Stimulated activated CD4-positive, alpha-beta T cell treated with anti-CD3 and anti-CD28 coated beads, TNF-alpha, amount 100 ng/mL, for 4 hours (primary cell): ENCODE data around the gene CLCNKA.
A peak's percentile ranks its signal among the peaks of the same experiment; 100 is the strongest.
"Not testable (repeated sequence)": the region's sequence is repeated elsewhere in the genome, so short reads cannot be mapped to it uniquely, and the experiment has no call there.

ENCODE experiments used
- DNase-seq, 3 experiments: peaks; one replicate each; pipeline ENCODE4 v3.0.0-alpha.2; 2020; ENCODE audit warnings: low read depth in 3 of 3

CLCNKA gene

DNA sequence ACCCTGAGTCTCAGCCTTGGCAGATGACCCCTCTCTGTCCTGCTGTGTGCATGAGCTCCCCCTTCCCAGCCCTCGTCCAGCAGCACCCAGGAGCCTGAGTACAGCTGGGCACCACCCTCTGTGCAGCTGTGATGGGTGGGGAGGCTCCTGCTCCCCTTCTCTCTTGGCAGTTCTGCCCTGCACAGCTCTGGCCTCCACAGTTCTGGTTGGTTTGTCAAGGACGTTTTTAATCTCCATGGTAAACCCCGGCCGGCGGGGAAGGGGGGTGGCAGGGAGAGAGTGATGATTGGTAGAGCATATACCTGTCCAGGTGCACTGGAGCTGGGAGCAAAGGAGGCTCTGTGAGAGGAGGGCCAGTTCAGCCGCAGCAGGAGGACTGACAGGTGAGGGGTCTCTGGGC is at the start of gene CLCNKA:
Gene CLCNKA, plus strand, starts transcription at position 356 of the 400 bp plus-strand sequence. CDS start 584 bp downstream, outside the sequence.
- DNase-seq: no peak

DNA sequence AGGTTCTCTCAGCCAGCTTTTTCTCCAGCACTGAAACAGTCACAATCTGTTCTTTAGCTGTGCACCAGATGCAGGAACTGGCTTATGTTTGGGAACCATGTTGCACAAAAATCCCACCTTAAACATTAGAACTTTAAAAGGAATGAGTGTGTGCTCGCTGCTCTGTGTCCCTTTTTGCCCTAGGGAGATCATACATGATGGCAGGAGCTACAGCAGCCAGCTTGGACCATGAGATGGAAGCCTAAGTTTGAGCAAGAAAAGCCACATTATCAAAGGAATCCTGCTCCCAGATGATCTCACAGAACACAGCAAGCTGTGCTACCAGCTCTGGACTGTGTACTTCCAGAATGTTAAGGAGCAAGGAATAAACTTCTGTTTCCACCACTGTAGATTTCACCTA is 49.4 kb upstream of the CLCNKA start:
- DNase-seq: no peak

DNA sequence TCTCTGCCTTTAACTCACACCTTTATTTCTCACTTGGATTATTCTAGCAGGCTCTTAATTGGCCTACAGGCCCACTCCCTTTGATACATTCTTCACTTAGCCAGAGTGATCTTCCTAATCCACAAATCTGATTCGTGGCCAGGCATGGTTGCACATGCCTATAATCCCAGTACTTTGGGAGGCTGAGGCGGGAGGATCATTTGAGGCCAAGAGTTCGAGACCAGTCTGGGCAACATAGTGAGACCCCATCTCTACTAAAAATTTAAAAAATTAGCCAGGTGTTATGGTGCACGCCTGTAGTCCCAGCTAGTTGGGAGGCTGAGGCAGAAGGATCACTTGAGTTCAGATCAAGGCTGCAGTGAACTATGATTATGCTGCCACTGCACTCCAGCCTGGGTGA is 48.1 kb upstream of the CLCNKA start:
- DNase-seq: no peak

DNA sequence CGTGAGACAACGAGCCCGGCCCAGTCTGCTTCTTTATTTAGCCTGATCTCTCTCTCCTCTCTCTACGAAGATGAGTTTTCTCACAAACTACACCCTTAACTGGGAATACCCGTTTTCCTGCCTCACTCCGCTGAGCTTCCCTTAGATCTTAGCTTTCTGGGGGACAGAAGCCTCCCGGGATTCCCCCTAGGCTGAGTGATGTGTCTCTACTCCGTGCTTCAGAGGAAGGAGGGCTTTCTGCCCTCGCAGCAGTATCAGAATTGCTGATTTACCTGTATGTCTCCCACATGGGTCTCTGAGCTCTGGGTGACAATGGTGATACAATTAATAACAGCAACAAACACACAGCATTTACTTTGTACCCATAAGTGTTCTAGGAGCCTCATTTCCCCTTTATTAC is 47.0 kb upstream of the CLCNKA start:
- no peak for DNase-seq

DNA sequence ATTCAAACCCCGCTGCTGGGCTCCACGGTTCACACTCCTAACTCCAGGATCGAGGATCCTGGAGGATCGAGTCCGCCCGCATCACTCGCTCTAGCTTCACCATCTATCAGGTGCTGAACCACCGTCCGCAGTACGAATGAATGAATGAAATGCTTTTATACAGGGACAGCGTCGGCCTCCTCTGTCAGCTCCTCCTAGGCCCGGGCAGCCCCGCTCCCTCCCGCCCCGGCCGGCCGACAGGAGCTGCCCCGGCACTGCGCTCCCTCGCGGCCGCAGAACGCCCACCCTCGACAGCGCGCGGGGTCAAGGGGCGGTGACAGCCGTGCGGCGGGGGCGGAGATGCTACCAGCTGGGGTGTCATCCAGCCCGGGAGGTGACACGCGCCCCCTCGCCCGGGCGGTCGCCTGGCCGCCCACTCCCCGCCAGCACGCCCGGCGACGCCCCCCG is 46.5 kb upstream of the CLCNKA start:
- peak in 2 of 3 experiments; percentile 61 to 75 for DNase-seq

DNA sequence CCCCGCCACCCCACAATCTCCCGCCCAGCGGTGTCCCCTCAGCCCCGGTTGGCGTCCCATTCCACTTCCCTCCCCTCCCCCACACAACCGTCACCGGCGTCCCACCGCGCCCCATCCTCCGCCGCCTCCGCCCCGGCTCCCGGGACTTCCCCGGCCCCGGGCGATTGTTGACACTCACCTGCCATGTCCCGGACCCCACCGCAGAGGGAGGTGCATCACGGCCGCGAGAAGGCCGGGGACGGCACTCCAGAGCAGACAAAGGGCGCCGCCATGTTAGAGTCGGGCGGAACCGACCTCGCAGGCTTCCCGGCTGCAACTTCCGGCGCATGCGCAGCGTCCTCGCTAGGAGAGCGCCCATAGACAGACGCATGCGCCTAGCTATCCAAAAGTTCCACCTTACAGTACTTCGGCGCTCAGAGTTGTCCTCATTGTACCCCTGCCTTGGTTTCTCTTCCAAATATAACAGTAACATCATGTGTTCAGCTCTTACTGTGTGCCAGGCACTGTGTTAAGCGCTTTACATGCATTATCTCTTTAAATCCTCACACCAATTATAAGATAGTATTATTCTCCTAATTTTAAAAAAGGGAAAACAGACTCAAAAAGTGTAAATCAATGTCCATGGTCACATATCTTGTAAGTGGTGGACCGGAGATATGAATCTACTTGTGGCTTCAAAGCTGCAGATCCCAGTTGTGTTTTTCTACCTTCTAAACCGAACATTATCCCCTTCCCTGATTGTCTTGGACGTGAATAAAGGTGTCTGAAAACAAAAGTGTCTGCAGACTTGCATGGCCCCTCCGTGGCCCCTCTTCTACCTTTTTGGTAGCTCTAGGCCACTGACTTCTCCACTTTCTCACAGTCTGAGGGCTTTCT is 45.8 kb upstream of the CLCNKA start, which contains the start of gene ZBTB17:
Gene ZBTB17, minus strand, starts transcription at position 297 of the 876 bp plus-strand sequence. CDS start 27,606 bp downstream, outside the sequence.
- DNase-seq: peak; percentile 92 to 94 (median 94)

DNA sequence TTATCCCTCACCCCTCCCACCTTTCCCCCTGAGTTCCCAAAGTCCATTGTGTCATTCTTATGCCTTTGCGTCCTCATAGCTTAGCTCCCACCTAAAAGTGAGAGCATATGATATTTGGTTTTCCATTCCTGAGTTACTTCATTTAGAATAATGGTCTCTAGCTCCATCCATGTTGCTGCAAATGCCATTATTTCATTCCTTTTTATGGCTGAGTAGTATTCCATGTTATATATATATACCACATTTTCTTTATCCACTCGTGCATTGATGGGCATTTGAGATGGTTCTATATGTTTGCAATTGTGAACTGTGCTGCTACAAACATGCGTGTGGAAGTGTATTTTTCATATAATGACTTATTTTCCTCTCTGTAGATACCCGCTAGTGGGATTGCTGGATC is 43.9 kb upstream of the CLCNKA start:
- not testable (repeated sequence) for DNase-seq

DNA sequence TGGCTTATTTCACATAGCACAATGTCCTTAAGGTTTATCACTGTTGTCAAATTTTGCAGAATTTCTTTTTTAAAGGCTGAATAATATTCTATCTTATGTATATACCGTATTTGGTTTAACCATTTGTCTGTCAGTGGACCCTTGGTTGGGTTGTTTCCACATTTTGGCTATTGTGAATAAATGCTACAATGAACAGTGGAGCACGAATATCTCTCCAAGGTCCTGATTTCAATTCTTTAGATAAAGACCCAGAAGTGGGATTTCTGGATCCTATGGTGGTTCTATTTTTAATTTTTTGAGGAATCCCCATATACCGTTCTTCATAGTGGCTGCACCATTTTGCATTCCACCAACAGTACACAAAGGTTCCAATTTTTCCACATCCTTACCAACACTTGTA is 40.2 kb upstream of the CLCNKA start:
- no peak for DNase-seq

DNA sequence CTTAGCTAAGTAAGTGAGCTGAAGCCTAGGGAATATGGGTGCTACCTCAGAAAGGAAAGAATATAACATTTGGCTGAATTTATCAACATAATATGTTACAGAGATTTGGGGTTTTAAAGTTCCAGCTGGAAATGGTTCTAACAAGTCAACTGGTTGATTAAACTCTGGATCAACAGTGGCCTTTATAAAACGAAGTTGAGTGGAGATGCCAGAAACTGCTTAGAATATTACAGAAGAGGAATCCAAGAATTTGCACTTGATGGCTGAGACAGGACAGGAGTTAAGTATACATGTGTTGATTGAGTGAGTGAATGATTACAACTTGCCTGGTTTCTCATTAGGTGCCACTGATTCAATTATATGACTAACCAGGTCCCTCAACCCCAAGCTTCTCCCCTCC is 38.6 kb upstream of the CLCNKA start:
- no peak for DNase-seq

DNA sequence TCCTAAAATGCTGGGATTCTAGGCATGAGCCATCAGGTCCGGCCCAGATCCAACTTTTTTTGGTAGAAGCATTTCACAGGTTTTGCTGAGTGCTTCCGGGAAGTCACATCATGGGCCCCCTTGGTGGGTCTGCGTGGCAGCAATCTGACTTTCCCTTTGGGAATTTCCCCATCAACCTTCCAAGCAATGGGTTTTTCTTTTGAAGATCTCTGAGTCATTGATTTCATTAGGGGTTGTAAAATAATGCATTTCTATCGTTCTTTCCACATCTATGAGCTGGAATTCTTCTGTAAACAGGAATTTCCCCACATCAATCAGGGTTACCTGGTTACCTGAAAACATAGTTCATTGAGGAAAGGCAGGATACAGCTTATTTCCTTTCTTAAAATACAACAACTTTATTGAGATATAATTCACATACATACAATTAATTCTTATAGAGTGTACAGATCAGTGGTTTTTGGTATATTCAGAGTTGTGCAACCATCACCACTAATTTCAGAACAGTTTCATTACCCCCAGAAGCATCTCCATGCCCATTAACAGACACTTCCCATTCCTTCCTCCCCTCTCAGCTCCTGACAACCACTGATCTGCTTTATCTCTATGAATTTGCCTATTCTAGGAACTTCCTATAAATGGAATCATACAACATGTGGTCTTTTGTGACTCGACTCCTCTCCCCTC is 36.1 kb upstream of the CLCNKA start:
- DNase-seq: no peak

DNA sequence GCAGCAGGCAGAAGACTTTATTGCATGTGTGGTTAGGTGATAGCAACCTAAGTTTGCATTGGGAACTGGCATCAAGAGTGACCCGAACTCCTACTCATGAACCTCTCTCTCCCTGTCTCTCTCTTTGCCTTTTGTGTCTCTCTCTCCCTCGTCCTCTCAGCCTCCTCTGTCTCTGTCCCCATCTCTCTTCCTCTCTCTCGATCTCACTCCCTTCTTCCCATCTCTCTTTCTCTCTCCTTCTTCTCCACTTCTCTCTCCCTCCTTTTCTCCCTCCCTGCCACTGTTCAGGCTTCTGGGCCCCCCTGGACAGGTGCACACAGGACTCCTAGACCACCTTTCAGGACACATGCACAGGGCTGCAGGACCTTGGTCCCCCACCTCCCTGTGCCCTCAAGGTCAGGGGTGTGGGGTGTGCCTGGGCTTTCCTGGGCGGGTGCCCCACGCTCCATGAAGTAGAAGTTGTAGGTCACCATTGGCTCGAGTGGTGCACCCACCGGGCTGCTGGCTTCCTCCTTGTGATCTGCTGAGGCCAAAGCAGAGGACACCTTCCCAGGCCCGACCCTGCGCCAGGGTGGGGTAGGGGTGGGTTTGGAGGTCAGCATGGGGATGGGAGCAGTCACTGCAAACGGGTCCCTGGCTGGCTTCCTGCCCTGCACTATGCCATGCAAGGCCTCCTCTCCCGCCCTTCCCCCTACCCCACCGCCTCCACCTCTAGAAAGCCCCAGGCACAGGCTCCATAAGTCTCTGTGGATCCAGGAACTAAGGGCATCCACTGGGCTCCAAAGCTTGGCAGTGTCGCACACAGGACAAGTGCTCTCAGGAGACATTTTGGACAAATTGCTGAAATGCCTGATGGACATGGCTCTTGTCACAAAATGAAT is 32.7 kb upstream of the CLCNKA start:
- no peak for DNase-seq

DNA sequence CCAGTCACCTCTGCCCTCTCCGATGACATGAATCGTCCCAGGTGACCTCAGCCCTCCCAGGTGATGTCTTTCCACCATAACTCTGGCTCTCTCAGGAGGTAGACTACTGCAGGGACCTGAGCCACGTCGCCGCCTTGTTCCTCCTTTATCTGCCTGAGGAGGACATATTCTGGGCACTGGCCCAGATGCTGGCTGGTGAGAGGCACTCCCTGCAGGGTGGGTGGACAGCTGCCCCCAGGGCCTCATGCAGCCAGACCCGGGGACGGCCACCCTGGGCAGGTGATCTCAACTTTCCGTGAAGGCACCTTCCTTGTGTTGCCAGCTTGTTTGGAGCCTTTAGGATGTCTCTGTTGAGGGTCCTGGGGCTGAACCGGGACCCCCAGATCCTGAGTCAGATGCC is 32.1 kb upstream of the CLCNKA start:
- no peak for DNase-seq

DNA sequence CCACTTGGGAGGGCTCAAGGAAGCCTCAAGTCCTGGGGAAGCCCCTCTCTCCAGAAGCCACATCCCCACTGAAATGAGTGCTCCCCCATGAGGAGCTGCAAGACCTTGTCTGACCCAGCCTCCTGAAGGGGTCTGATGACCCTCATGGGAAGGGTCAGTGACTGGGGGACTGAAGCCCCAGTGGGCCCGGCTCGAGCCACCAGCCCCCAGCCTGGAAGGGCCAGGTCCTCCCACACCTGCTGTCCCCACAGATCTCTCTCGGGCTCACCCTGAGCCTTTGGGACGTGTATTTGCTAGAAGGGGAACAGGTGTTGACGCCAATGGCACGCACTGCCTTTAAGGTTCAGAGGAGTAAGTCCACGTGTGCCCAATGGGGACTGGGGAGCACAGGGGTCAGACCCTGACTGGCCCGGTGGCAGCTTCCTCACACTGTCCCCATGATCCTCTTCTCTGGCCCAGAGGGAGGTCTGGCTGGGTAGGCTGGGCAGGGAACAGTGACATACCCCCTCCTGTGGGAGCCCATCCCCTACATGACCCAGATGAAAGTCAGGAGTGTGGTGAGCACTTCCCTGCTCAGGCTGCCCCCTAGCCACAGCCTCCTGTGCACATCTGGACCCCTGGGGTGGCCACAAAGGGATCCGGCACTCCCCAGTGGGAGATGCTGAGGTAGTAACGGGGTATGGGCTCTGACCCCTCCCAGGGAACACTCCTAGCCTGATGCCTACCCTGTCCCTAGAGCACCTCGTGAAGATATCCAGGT is 30.2 kb upstream of the CLCNKA start:
- no peak for DNase-seq

DNA sequence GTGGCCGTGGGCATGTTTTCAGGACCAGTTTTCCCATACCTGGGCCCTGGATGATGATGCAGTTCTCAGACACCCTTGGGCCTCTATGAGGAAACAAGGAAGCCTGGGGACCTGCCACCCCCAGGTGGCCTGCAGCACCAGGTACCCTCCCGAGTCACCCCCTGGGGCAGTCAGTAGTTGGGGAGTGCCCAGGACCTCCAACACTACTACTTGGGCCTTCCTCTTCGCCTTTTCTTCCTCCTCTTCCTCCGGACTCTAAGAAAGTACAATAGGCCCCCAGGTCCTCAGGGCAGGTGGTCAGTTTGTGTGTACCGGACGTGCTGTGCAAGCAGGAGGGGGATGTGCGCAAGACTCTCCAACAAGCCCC is 29.7 kb upstream of the CLCNKA start:
- no peak for DNase-seq

DNA sequence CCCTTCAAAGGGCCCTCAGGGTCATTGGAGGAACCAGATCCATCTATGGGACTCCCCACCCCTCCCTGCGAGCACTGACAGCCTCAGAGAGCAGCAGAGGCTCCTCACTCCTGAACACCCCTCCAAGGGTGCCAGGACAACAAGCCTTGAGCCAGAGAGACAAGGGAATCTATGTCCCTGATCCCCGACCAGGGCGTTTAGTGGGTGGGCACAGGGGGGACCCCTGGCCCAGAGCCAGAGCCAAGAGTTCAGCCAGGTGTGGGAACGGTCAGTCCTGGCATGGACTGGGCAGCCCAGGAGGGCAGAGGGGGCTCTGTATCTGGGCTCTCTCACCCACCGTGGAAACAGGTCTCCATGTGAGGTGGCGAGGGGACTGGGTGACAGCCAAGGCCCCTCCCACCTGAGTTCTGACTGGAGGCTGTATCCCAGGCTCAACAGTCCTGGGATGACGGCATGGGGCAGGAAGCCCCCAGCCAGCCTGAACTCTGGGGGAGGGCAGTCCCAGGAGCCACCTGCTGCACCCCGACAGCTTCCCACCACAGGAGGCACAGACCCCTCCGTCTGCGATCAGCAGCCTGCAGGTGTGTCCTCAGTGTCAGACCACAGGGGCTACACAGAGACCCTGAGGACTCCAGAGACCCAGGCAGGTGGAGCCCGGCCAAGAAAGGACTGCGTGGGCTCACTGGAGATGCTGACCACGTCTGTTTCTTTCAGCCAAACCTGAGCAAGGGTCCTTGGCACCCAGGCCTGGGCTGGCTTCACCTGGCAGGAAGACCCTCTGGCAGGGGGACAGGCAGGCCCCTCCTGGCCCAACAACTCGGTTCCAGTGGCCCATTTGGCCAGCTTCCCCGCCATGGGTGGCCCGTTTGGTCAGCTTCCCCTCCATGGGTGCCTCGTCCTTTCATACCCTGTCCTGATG is 29.0 kb upstream of the CLCNKA start:
- DNase-seq: no peak

DNA sequence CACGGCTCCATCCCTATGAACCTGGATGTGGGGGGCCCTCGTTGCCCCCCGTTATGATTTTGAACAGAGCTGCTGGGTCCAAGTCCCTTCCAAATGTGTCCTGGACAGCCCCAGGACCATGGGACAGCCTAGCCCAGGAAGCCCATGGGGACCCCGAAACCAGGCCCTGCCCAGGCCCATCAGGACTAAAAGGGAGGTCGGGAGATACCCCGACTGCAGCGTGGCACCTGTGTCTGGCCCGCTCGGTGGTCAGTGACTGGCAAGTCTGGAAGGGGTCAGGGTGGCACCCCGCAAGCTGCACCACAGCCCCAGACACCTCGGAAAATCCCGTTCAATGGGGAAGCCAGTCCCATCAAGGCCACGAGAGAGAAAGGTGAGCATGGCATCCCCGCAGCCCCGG is 28.2 kb upstream of the CLCNKA start:
- no peak for DNase-seq

DNA sequence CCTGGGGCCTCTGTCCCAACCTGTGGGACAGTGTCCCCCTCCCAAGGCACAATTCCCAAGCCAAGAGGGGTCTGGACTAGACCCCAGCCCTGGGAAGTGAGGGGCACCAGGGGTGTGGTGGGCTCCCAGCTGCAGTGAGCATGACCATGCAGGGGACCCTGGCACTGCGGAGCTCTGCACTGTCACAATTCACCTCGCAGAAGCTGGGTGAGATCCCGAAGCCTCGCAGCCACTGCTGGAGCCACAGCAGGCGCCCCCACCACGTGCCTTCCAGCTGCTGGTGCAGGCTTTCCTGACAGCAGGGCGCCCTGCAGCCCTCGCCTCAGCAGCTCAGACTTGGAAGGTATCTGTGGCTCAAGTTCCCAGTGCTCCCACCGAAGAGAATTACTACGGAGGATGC is 27.8 kb upstream of the CLCNKA start:
- no peak for DNase-seq

DNA sequence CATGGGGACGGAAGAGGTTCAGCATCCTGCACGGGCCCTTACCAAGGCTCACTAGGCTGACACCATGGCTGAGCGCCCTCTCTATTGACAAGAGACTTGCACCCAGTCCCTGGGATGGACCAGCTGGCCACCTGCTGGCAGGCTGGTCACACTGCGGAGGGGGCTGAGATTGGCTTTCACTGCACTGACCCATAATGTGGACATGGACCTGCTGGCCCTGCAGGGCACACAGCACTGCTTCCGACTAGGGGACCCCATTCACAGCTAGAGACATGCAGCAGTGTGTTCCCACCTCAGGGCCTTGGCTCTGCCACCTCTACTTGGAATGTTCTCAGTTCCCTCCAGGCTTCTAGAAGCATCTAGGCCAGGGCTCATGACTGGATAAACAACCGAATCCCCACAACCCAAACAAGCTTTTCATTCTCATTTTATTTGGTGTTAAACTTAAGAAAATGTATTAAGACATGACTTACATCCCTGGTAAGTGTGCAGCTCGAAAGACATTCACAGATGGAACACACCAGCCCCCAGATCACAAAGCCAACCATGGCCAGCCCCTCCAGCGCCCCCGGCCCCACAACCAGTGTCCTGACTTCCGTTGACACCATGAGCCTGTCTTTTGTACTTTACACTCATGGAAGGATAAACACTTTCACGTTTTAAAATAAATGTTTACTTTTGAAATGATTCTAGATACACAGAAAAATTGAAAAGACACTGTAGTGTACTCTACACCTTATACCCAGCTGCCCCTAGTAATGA is 27.1 kb upstream of the CLCNKA start:
- peak; percentile 11 to 19 (median 16) for DNase-seq

DNA sequence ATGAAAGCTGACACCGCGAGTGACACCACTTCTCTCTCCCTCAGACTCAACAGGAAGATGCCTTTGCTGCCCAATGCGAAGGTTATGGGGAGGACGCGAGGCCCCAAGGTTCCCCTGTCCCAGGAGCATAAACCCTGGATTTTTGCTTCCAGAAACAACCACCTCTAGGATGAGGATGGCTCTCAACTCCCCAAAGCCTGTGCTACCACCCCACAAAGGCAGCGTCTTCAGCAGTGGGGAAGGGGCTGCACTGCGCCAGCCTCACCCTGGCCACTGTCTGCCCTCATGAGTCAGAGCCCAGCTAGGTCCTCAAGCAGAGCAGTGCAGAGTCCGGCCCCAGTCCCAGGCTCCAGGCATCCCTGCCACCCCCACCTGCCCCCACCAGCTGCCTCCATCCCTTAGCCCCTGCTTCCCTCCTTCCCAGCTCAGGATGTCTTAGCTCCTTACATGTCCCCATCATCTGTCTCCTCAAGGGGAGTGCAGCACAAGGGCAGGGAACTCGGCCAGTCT is 24.7 kb upstream of the CLCNKA start:
- no peak for DNase-seq
